Renal pelvis (tissue), 12 donors: ENCODE results near the gene SEH1L. TPM values are rescaled to one million over a fixed set of nuclear protein-coding genes. Genes with fewer than 3 reads are reported as not detected.
"Not testable (repeated sequence)": the region's sequence is repeated elsewhere in the genome, so short reads cannot be mapped to it uniquely, and the experiment has no call there.

Experiments
- DNase-seq: peaks from one replicate; pipeline ENCODE4 v3.0.0-alpha.2; 2013
- long read RNA-seq, 16 experiments: transcript quantifications; one replicate each; lab custom pipeline, GENCODE V29; 2026
- polyA plus RNA-seq, 3 donors: library from polyadenylated mRNA; unstranded; fragments of 120-200 nt; gene quantifications; one replicate each; pipeline ENCODE4 v1.2.1, GENCODE V29; 2013; ENCODE audit not compliant: insufficient read length in 3 of 3

SEH1L gene, protein sequence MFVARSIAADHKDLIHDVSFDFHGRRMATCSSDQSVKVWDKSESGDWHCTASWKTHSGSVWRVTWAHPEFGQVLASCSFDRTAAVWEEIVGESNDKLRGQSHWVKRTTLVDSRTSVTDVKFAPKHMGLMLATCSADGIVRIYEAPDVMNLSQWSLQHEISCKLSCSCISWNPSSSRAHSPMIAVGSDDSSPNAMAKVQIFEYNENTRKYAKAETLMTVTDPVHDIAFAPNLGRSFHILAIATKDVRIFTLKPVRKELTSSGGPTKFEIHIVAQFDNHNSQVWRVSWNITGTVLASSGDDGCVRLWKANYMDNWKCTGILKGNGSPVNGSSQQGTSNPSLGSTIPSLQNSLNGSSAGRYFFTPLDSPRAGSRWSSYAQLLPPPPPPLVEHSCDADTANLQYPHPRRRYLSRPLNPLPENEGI
- 10 to 100 TPM; 36.2 to 41.8 (median 40.2) TPM for polyA plus RNA-seq
- long read RNA-seq, donor 1, transcript SEH1L-201 (9 exons, 3,494 nt): major isoform, 10 of 10 reads
- long read RNA-seq, donor 1, partial matches to known transcripts: 0 of 10 reads
- long read RNA-seq, donor 1, other reads (novel, unspliced or antisense): 0 of 10 reads
- long read RNA-seq, donor 2, full-length matches to known transcripts: 9 of 9 reads
- long read RNA-seq, donor 2, partial matches to known transcripts: 0 of 9 reads
- long read RNA-seq, donor 2, other reads (novel, unspliced or antisense): 0 of 9 reads
- long read RNA-seq, donor 3, transcript SEH1L-201 (9 exons, 3,494 nt): major isoform, 8 of 8 reads
- long read RNA-seq, donor 3, partial matches to known transcripts: 0 of 8 reads
- long read RNA-seq, donor 3, other reads (novel, unspliced or antisense): 0 of 8 reads
- long read RNA-seq, donor 4, partial matches to known transcripts: 0 of 3 reads
- long read RNA-seq, donor 4, other reads (novel, unspliced or antisense): 0 of 3 reads
- long read RNA-seq, donor 5, full-length matches to known transcripts: 3 of 19 reads
- long read RNA-seq, donor 5, partial matches to known transcripts: 16 of 19 reads
- long read RNA-seq, donor 5, other reads (novel, unspliced or antisense): 0 of 19 reads
- long read RNA-seq, donor 6, transcript SEH1L-201 (9 exons, 3,494 nt): major isoform, 8 of 8 reads
- long read RNA-seq, donor 6, partial matches to known transcripts: 0 of 8 reads
- long read RNA-seq, donor 6, other reads (novel, unspliced or antisense): 0 of 8 reads
- long read RNA-seq, donor 7, transcript SEH1L-201 (9 exons, 3,494 nt): major isoform, 8 of 8 reads
- long read RNA-seq, donor 7, partial matches to known transcripts: 0 of 8 reads
- long read RNA-seq, donor 7, other reads (novel, unspliced or antisense): 0 of 8 reads
- long read RNA-seq, donor 8, partial matches to known transcripts: 0 of 2 reads
- long read RNA-seq, donor 8, other reads (novel, unspliced or antisense): 0 of 2 reads
- long read RNA-seq, donor 9, transcript SEH1L-201 (9 exons, 3,494 nt): major isoform, 9 of 9 reads
- long read RNA-seq, donor 9, partial matches to known transcripts: 0 of 9 reads
- long read RNA-seq, donor 9, other reads (novel, unspliced or antisense): 0 of 9 reads
- long read RNA-seq, donor 10, transcript SEH1L-201 (9 exons, 3,494 nt): major isoform, 8 of 8 reads
- long read RNA-seq, donor 10, partial matches to known transcripts: 0 of 8 reads
- long read RNA-seq, donor 10, other reads (novel, unspliced or antisense): 0 of 8 reads
- long read RNA-seq, donor 11, transcript SEH1L-201 (9 exons, 3,494 nt): major isoform, 5 of 5 reads
- long read RNA-seq, donor 11, partial matches to known transcripts: 0 of 5 reads
- long read RNA-seq, donor 11, other reads (novel, unspliced or antisense): 0 of 5 reads
- long read RNA-seq, donor 12, partial matches to known transcripts: 0 of 4 reads
- long read RNA-seq, donor 12, other reads (novel, unspliced or antisense): 0 of 4 reads
- long read RNA-seq, donor 13, full-length matches to known transcripts: 7 of 7 reads
- long read RNA-seq, donor 13, partial matches to known transcripts: 0 of 7 reads
- long read RNA-seq, donor 13, other reads (novel, unspliced or antisense): 0 of 7 reads
- long read RNA-seq, donor 14: 0 reads
- long read RNA-seq, donor 15: 0 reads
- long read RNA-seq, donor 16, full-length matches to known transcripts: 7 of 7 reads
- long read RNA-seq, donor 16, partial matches to known transcripts: 0 of 7 reads
- long read RNA-seq, donor 16, other reads (novel, unspliced or antisense): 0 of 7 reads

DNA sequence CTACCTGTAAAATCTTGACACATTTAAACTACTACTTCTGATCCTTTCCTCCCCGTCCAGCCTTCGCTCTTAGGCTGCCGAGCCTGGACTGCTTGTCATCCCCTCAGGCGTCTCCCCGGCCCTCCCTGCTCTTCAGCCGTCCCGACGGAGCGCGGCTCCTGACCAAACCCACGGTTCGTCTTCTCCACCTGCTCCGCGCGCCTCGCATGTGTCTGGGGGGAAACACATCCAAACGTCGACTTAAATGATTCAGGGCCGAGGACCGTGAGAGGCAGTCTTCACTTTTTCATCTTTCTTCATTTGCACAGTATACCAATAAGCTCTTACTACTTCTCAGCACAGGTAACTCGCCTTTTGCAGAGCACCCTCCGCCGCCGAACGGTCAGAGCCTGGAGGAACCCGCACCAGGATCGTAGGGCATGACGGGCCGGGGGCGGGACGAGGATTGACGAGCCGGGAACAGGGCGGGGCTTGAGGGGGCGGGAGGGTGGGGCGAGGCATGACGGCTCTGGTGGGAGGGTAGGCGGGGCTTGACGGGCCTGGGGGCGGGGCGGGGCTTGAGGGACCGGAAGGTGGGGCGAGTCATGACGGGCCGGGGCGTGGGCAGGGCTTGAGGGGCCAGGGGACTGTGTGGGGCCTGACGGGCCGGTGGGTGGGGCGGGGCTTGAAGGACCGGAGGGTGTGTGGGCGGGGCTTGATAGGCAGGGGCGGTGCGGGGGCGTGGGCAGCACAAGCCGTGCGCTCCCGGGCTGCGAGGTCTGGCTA, at the start of gene SEH1L:
SEH1L (plus strand) TSS at position 727 of the 765 bp plus-strand sequence. CDS start 111 bp downstream, outside the sequence.
- peak; percentile 97 for DNase-seq

DNA sequence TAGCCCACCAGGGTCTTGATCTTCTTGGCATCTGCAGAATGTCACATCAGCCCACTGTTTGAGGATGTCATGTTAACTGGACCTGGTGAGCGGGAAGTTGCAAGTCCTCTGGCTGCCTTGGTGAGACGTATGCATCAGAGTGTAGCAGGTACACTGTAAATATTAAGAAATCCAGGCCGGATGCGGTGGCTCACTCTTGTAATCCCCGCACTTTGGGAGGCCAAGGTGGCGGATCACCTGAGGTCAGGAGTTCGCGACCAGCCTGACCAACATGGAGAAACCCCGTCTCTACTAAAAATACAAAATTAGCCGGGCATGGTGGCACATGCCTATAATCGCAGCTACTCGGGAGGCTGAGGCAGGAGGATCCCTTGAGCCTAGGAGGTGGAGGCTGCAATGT, 46.6 kb upstream of the SEH1L start:
- DNase-seq: not testable (repeated sequence)

DNA sequence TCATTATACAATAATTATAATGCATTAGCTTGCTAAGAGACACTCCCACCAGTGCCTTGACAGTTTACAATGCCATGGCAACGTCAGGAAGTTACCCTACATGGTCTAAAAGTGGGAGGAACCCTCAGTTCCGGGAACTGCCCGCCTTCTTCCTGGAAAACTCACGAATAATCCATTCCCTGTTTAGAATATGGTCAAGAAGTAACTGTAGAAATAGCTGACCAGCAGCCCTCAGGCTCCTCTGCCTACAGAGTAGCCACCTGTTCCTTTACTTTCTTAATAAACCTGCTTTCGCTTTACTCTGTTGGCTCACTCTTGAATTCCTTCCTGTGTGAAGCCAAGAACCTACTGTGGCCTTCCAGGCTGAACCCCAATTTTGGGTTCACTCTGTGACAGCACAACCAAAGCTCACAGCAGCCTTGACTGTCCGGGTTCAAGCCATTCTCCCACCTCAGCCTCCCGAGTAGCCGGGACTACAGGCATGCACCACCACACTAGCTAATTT, 43.7 kb upstream of the SEH1L start:
- DNase-seq: peak; percentile 64

DNA sequence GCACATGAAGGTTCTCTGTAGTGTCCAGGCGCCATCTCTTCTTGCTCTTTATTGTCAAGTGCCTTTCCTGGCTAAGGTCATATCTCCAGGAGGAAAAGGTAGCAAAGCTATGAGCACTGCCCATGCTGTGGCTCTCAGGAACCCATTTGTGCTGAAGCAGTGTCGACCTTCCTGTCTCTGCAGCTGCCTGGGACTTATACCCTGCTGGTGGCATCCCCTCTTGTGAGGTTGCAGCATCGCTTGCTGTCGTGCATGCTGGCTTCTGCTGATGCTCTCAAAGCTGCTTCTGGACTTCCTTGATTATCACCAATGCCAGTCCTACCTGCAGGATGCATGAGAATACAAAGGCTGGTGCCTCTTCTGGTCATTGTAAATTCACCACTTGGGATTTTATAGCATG, 41.7 kb upstream of the SEH1L start:
- no peak for DNase-seq

DNA sequence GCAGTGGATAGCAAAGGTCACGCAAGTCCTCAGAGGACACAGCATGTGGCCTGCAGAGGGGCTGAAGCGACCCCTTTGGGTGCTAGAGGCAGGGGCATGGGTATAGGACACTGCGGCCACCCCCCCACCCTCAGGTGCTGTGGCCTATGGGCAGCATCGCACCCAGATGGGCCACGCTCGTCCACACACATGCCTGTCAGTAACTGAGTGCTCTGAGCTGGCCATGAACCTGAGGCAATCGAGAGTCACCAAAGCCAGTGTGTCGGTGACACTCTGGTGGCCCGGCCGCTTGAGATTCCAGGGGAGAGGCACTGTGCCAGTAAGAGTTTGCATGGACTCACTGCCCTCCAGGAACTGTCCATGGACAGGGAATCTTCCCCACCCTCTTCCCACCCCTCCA, 41.0 kb upstream of the SEH1L start:
- no peak for DNase-seq

DNA sequence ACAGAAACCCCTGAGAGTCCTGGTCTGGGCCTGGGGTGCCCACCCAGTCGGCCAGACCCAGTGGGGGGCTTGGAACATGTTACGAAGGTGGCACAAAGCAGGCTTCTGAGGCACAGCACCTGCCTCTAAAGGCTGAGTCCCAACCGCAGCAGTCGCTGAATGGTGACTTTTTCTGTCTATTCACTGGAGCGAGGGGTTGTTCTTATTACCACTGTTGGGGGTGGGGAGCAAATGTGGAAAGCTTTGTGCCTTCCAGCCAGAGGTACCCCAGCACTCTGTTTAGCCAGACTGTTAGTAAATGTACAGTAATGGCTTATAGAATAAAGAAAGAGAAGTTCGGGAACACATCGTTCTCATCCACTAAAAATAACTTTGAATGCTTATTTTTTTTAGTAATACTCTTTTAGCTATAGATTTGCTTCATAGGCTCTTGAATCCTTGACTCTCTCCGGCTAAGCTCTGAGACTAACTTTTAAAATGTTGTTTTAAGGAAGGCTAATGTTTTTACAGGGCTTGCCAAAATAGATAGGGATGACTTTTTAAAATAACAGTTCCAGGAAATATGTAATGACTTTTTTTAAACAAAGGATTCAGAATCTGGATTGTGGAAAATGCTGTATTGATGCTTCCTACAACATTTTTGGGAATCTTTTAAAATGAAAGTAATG, 40.4 kb upstream of the SEH1L start:
- DNase-seq: no peak

DNA sequence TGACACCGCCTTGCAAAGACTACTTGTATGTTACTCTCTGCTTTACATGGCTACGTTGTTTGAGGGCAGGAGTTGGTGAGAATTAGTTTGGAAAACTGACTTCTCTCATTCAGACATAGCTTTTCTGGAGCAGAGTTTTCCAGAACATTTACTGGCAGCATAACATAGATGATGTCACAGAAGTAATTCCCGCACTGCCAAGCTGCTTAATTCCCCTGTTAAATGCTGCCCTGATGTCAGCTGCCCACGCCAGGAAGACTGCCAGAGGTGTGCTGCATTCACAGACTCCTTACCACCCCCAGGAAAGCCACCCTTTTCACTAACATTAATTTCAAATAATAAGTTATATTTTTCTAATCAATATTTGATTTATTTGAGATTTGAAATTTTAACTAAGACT, 39.1 kb upstream of the SEH1L start:
- no peak for DNase-seq

DNA sequence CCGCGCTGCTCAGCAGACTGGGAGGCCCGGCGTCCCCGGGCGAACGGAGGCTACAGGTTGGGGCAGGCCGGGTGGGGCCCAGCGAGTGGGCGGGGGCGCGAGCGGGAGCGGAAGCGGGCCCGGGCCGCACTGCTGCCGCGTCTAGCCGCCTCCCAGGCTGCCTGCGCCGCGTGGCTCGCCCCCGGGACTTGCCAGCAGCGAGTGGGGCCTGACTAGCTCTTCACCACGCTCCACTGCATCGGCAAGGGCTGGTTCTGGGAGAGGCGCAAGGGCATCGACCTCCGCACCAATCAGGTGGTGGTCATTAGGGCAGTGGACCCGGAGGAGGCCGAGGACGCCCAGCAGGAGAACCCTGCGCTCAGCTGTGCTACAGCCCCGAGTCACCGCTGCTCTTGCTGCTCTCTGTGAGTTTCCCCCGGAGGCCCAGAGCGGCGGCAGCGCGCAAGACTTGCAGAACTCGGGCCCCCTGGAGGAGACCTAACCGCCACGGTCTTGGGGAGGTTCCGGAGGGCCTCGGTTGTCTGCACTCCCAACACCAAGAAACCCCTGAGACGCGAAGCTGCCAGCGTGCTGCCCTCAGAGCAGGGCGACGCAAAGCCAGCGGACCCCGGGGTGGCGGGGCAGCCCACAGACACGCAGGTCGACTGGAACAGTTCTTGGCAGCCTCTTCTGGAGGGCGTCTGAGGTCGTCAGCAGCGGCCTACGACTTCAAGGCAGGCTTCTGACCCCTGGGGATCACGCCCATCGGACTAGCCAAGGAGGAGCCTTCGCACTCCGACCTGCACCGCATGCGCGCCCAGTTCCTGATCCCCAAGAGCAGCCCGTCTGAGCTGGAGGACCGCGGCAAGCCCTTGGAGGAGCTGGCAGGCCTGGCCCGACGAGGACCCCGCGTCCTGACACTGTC, 36.5 kb upstream of the SEH1L start:
- peak; percentile 21 for DNase-seq

DNA sequence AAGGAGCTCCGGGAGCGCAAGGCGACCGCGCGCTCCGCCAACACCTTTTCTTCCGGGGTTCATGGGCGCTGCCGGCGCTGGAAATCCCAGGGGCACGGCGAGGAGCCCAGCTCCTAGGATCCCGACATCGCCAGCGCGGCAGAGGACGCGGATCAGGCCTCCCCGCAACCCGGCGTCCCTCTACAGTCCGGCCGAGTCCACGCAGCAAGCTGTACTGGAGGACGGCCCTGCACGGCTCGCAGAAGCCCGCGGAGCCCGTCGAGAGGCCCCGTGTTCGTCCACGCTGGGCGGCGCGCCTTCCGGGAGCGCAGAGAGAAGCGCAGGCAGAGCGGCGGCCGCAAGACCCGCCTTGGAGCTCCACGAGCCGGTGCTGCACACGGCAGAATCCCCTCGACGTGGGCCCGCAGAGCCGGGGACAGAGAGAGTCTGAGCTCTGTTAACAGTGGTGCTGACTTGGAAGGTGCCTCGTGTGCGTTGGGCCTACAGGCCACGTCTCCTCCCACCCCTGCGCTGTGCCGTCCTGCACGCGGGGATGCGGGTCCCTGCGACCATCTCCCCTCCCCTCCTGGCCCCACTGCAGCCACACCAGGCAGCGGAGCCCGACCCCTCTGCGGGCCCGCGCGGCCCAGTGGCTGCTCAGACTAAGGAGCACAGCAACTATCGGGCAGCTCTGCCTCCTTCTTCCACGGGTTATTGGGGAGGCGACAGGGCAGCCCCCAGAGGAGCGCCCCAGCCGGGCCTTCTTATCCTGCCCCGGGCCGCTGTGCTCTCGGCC, 35.7 kb upstream of the SEH1L start:
- peak; percentile 10 for DNase-seq

DNA sequence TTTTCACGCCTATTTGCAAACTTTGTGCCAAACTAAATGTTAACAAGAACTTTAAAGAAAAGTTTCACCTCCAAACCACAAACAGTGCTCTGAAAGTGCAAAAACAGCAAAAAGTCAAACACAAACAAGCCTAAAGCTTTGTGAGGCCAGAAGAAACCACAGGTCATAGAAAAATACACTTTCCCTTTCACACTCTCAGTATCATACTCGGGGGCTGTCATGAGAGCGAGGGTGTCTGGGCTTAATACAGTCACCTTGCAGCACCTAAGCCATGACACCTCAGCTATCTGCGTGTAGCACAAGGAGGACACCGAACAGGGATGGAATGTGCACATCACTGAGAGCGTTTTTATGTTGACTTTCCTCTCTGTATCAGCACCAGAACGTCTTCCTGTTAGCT, 26.6 kb upstream of the SEH1L start:
- no peak for DNase-seq

DNA sequence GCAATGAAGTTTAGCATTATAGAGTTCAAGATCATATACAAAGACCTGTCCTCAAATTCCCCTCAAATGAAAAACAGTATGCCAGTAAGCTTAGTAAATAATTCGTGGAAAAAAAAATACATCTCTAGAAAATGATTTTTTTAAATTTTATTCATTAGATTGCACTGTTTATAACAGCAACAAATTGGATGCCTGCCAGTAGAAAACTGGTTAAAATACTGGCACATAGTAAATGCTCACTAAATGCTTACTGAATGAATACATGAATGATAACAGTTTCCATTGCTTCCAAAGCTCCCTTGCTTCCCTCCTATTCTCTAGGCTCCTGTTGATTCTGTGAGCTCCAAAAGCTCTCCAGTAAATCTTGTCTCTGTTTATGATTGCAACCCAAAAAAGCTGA, 25.5 kb upstream of the SEH1L start:
- DNase-seq: no peak

DNA sequence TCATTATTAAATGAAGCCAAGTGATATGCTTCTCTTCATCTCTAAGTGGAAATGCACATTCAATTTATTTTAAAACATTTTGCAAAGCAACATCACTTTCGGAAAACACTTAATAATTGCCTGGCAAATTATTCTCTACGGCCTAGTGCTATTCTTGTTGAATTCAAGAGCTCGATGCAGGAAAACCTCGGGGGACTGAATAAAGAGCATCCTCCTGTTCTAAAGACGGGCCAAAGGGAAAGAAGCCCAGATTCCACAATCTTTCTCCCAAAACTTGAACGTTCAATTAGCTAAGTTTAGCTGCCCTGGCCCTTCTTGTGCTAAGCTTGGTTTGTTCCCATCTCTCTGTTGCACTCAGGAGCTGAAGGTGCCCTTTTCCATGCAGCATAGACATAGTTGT, 23.2 kb upstream of the SEH1L start:
- DNase-seq: no peak

DNA sequence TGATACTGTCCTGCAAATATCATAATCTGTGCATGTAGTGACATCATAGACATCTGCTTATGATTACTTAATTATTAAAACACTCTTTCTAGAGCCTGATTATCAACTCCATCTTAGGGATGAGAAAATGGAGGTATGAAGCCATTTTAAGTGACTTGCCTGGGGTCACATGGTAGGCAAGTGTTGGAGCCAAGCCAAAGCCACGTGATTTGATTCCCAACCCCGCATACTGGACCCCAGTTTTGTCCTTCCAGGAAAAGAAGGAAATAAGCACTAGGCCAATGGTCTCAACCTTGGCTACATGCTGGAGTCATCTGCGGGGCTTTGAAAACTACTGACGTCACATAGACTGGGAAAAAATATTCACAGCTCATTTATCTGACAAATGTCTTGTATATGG, 19.6 kb upstream of the SEH1L start:
- DNase-seq: no peak

DNA sequence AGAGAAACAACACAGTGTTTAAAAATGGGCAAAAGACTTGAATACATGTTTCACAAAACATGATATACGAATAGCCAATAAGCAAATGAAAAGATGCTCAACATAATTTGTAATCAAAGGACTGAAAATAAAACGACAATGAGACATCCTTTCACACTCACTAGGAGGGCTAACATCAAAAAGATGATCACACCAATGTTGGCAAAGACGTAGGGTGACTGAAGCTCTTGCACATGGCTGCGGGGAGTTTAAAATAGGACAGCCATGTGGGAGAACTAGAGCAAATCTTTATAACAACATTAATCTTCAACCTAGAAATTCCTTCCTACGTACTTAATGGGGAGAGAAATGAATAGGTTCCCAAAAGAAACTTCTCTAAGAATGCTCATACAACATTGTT, 19.2 kb upstream of the SEH1L start:
- no peak for DNase-seq

DNA sequence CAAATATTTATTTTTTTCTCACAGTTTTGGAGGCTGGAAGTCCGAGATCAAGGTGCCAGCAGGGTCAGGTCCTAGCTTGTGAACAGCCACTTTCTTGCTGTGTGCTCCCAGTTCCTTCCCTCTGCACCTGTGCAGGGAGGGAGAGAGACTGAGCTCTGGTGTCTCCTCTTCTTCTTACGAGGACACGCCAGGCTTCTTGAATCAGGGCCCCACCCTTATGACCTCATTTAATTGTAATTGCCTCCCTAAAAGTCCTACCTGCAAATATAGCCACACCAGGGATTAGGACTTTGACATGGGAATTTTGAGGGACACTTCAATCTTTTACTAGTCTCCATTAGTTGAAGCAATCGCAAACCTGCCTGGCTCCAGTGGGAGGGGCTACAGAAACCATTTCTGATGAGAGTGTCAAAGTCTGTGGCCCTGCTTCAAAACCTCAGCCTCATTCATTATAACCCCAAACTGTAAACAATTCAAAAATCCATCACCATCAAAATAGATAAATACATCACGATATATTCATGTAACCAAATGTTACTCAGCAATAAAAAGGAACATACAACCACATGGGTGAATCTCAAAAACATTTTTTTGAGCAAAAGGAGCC, 18.2 kb upstream of the SEH1L start:
- no peak for DNase-seq

DNA sequence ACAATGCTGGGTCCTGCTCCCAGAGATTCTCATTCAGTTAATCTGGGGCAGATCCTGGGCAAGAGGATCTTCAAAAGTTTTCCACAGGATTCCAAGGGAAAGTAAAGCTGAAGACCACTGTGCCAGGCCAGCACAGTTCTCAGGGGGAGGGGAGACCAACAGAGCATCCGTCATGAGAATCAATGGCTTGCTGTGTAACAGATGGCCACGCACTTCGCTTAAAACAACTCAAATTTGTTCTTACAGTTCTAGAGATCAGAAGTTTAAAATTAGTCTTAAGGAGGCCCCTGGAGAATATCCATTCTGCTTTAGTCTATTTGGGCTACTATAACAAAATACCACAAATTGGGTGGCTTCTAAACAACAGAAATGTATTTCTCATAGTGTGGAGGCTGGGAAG, 17.4 kb upstream of the SEH1L start:
- no peak for DNase-seq
